K562 (cell line): ENCODE data around the gene ACTL10. TPM values are rescaled to one million over a fixed set of nuclear protein-coding genes. Genes with fewer than 3 reads are reported as not detected.
A peak's percentile ranks its signal among the peaks of the same experiment; 100 is the strongest.

Source experiments
- ATAC-seq: fragments of 200-7000 bp; cut with Tn5 transposase; 3 replicates; pipeline ENCODE4 v1.9.1; 2020; ENCODE audit warnings: moderate library complexity
- BruUV-seq: library from RNA; stranded (reverse); fragments of 400-500 nt; replicated peaks from 2 replicates; lab custom pipeline; 2021; lab: Mats Ljungman, UMichigan
- CTCF ChIA-PET: fragments of 300-600 bp; formaldehyde crosslinking; extraction: SDS; loops from one replicate; lab custom pipeline; 2021; ENCODE audit warnings: low intra/inter-chr PET ratio; lab: Yijun Ruan, JAX
- POLR2A ChIA-PET: fragments of 300-600, 350-650 bp; sonication (Branson Sonifier 250); formaldehyde crosslinking; extraction: SDS; loops from one replicate; lab custom pipeline; 2021; ENCODE audit warnings: antibody characterized with exemption, inconsistent platforms; lab: Yijun Ruan, JAX
- DNase-seq, 4 experiments: peaks; one replicate each; pipeline versions ENCODE4 v3.0.0 to v3.0.0-alpha.2; 2011 to 2018; ENCODE audit warnings: low spot score in 3 of 4, mixed read lengths in 3 of 4; ENCODE audit errors: extremely low read depth in 1 of 4
- FAIRE-seq: peaks from 2 replicates; lab custom pipeline; 2011; peaks lifted over from hg19 to GRCh38; lab: Jason Lieb, UNC
- H2AFZ ChIP-seq: 2 replicates; pipeline ENCODE4 v1.6.0; 2011; ENCODE audit warnings: low read depth, low read length, control low read depth, inconsistent platforms
- H3K27ac ChIP-seq: fragments of 200-600 bp; 3 replicates; pipeline ENCODE4 v1.8.0; 2011; ENCODE audit warnings: low read depth, mild to moderate bottlenecking, control low read depth, inconsistent platforms, low read length, moderate library complexity, mixed read lengths; ENCODE audit errors: extremely low read depth
- H3K27me3 ChIP-seq, 2 experiments: fragments of 300-600 bp in 1 of 2; 2 replicates in 1 of 2; 3 replicates in 1 of 2; pipeline versions ENCODE4 v1.6.0 to v1.8.0; 2011; ENCODE audit warnings: inconsistent platforms in 2 of 2, low read length in 2 of 2, mild to moderate bottlenecking in 1 of 2, mixed read lengths in 1 of 2, moderate library complexity in 1 of 2; ENCODE audit not compliant: control insufficient read depth in 2 of 2, insufficient read depth in 2 of 2
- H3K36me3 ChIP-seq: fragments of 300-600 bp; 3 replicates; pipeline ENCODE4 v1.8.0; 2011; ENCODE audit warnings: mild to moderate bottlenecking, low read length, inconsistent platforms; ENCODE audit not compliant: control insufficient read depth, insufficient read depth
- H3K4me1 ChIP-seq, 2 experiments: fragments of 200-600 bp in 1 of 2; replicated peaks in 1 of 2; 2 replicates in 1 of 2; 3 replicates in 1 of 2; pipeline versions ENCODE4 v1.5.1 to v1.8.0; 2011; ENCODE audit warnings: inconsistent platforms in 2 of 2, low read length in 2 of 2, mild to moderate bottlenecking in 1 of 2, mixed read lengths in 1 of 2, moderate library complexity in 1 of 2; ENCODE audit not compliant: control insufficient read depth in 2 of 2, insufficient read depth in 2 of 2
- H3K4me2 ChIP-seq: 2 replicates; pipeline ENCODE4 v1.6.1; 2011; ENCODE audit warnings: low read length, control low read depth, inconsistent platforms, mixed read lengths; ENCODE audit not compliant: insufficient read depth
- H3K4me3 ChIP-seq: fragments of 200-600 bp; sonication (generic), shearing (Covaris generic); 2 replicates; pipeline ENCODE4 v1.5.1; 2016; ENCODE audit warnings: control low read depth, inconsistent platforms
- H3K79me2 ChIP-seq: fragments of 200-600 bp; 3 replicates; pipeline ENCODE4 v1.8.0; 2011; ENCODE audit warnings: low read length, inconsistent platforms; ENCODE audit not compliant: control insufficient read depth, insufficient read depth
- H3K9ac ChIP-seq, 2 experiments: 2 replicates each; pipeline versions ENCODE4 v1.6.0 to v1.6.1; 2011; ENCODE audit warnings: low read depth in 2 of 2, low read length in 2 of 2, control low read depth in 1 of 2, inconsistent platforms in 1 of 2, mild to moderate bottlenecking in 1 of 2, mixed read lengths in 1 of 2; ENCODE audit not compliant: insufficient read depth in 1 of 2
- H3K9me1 ChIP-seq: one replicate; pipeline ENCODE4 v1.6.0; 2011; ENCODE audit warnings: inconsistent platforms, mild to moderate bottlenecking, low read length, moderate library complexity; ENCODE audit not compliant: control insufficient read depth, insufficient read depth
- H3K9me3 ChIP-seq: replicated peaks from 2 replicates; pipeline ENCODE4 v1.5.1; 2011; ENCODE audit warnings: low read depth, low read length, inconsistent platforms; ENCODE audit not compliant: control insufficient read depth, insufficient read depth
- H4K20me1 ChIP-seq: replicated peaks from 2 replicates; pipeline ENCODE4 v1.6.1; 2011; ENCODE audit warnings: low read length, inconsistent platforms, mixed read lengths; ENCODE audit not compliant: control insufficient read depth, insufficient read depth
- ARID2 ChIP-seq: fragments of 450-650 bp; IDR thresholded peaks from 2 replicates; pipeline ENCODE4 v1.6.1; 2017; ENCODE audit warnings: antibody characterized with exemption, mild to moderate bottlenecking
- BRCA1 ChIP-seq, 2 experiments: fragments of 450-650 bp in 1 of 2; sonication (generic) in 1 of 2; formaldehyde crosslinking in 1 of 2; IDR thresholded peaks; 2 replicates each; pipeline versions ENCODE4 v1.5.0 to v1.6.1; 2017 to 2020; ENCODE audit warnings: mild to moderate bottlenecking in 1 of 2, missing genetic modification reagents in 1 of 2
- KLF10 ChIP-seq: fragments of 250-450 bp; sonication (Bioruptor Pico); IDR thresholded peaks from 2 replicates; pipeline ENCODE4 v1.6.1; 2021; ENCODE audit warnings: matching md5 sums
- MCM5 ChIP-seq: fragments of 450-650 bp; IDR thresholded peaks from 2 replicates; pipeline ENCODE4 v1.6.1; 2016; ENCODE audit warnings: low read depth
- ZBTB5 ChIP-seq: fragments of 450-650 bp; IDR thresholded peaks from 2 replicates; pipeline ENCODE4 v1.6.1; 2017; ENCODE audit warnings: antibody characterized with exemption
- ZNF239 ChIP-seq: fragments of 250-450 bp; sonication (Bioruptor Pico); IDR thresholded peaks from 2 replicates; pipeline ENCODE4 v1.4.0; 2020; ENCODE audit warnings: mild to moderate bottlenecking
- ZNF511 ChIP-seq: sonication (generic); formaldehyde crosslinking; IDR thresholded peaks from 2 replicates; pipeline ENCODE4 v1.8.0; 2022; ENCODE audit warnings: mild to moderate bottlenecking, missing genetic modification reagents
- WGBS: fragments of 100-300 bp; shearing (Covaris generic); methylation state at CpG from one replicate; pipeline ENCODE4 v1.1.6; 2016; ENCODE audit warnings: low coverage, mixed read lengths; ENCODE audit not compliant: insufficient coverage; ENCODE audit errors: missing lambda C conversion rate; 5-methylcytosine and 5-hydroxymethylcytosine counted together
- in situ Hi-C: fragments of 300-500 bp; cut with MboI; formaldehyde crosslinking; loops from 4 replicates; pipeline ENCODE4 v1.15.0; 2018; ENCODE audit warnings: inconsistent platforms, mixed read lengths
- intact Hi-C: fragments of 100-400 bp; cut with micrococcal nuclease; formaldehyde crosslinking; loops from 2 replicates; pipeline ENCODE4 v1.14.2; 2022
- polyA plus RNA-seq, 8 experiments: library from polyadenylated mRNA; depleted of rRNA in 4 of 8; stranded (reverse) in 5 of 8; unstranded in 3 of 8; fragments of >200 nt; fragmentation: Nextera tagmentation in 2 of 8; fragmentation: Illumina TruSeq in 1 of 8; extraction: Ambion mirVana in 2 of 8; extraction: Trizol in 1 of 8; gene quantifications; 2 replicates each; pipeline versions ENCODE4 v1.2.1 to v1.2.3, GENCODE V29; 2011 to 2014; ENCODE audit warnings: inconsistent platforms in 1 of 8, missing spikeins in 1 of 8
- total RNA-seq, 7 experiments: library from RNA; depleted of rRNA in 6 of 7; stranded (reverse); fragments of >200 nt in 6 of 7; fragmentation: Illumina TruSeq in 2 of 7; extraction: Trizol in 2 of 7; gene quantifications; 2 replicates each; pipeline versions ENCODE4 v1.2.1 to v1.2.3, GENCODE V29; 2011 to 2021; ENCODE audit warnings: low replicate concordance in 1 of 7

ACTL10 gene
- total and polyA plus RNA-seq, 9 of the 15 experiments (the other 6 are each of a cell fraction or from before 2014, with no cell fraction given): 0.07 to 0.14 TPM; not detected in 7

GRCh38 chr20:33645072-33645358 lies 21.7 kb upstream of the ACTL10 start:
- POLR2A ChIA-PET: interaction anchor here (0.6 kb wide), 1 partner anchor 82 kb away, joined by 3 read pairs; no protein-coding TSS in a partner anchor
- BruUV-seq: no TSS peak
- CTCF ChIA-PET: no interaction called here
- Histone ChIP-seq H3K4me2 (no peak overlapping the region), H2AFZ (no peak overlapping the region), H3K27me3 (no peaks in the 10 kb centered on the region), H3K27ac (no peak overlapping the region), H3K4me1 (peaks cover 3 to 18% of the 10 kb centered on the region in 2 experiments; a peak in 2 of 5 replicates), H3K4me3 (no peak overlapping the region), H4K20me1 (peaks cover 9% of the 10 kb centered on the region; the same call in 1 of the 2 replicates), H3K36me3 (peaks cover 25% of the 10 kb centered on the region; the same call in 2 of the 3 replicates), H3K79me2 (no peaks in the 10 kb centered on the region), H3K9me1 (peaks cover 7% of the 10 kb centered on the region), H3K9ac (no peak overlapping the region; a peak in 1 of 4 replicates), H3K9me3 (no peaks in the 10 kb centered on the region; the same call in 1 of the 2 replicates)
- DNase-seq (peak in 2 of 4 experiments; percentile 16 to 65), FAIRE-seq (peak; percentile 59), ATAC-seq (peak; percentile 39; the same call in 1 of the 3 replicates)
- 42% methylated on average over 4 of the region's 4 CpGs for WGBS
- in situ Hi-C loops (no loop called here), intact Hi-C loops (no loop called here)
- TF ChIP-seq KLF10 (CRISPR knock-in tag) (no peak), BRCA1 (IDR thresholded peaks at IDR 0.05) (no peak), BRCA1 (CRISPR knock-in tag; IDR thresholded peaks at IDR 0.05) (no peak), ARID2 (no peak), MCM5 (no peak), ZBTB5 (no peak), ZNF239 (CRISPR knock-in tag) (no peak), ZNF511 (CRISPR knock-in tag) (no peak)
